GM18508 (cell line): ENCODE data around the gene PIGC.

Experiments used
- ATAC-seq: cut with Tn5 transposase; IDR thresholded peaks from one replicate; pipeline ENCODE4 v1.9.1; 2021; ENCODE audit warnings: moderate number of reproducible peaks; ENCODE audit not compliant: insufficient read depth, unreplicated experiment

PIGC gene

GRCh38 chr1:172443666-172444453 lies at the start of gene PIGC:
TSS of gene PIGC (minus strand) at chr1:172444069. CDS start at chr1:172442622, 1,447 bp downstream.
- ATAC-seq, result peak; percentile 85

GRCh38 chr1:172492421-172492820 lies 48.6 kb upstream of the PIGC start:
- no peak for ATAC-seq

- ATAC-seq, result no peak
These were observed 46.0 kb upstream of the PIGC start for GRCh38 chr1:172489847-172490246.

- no peak for ATAC-seq
These were observed 44.5 kb upstream of the PIGC start for GRCh38 chr1:172488393-172488792.

- no peak for ATAC-seq
These were observed 43.7 kb upstream of the PIGC start for GRCh38 chr1:172487550-172487949.

- ATAC-seq, result no peak
These were observed 43.1 kb upstream of the PIGC start for GRCh38 chr1:172486805-172487454.

GRCh38 chr1:172485626-172486025 lies 41.8 kb upstream of the PIGC start:
- no peak for ATAC-seq

GRCh38 chr1:172484252-172484651 lies 40.4 kb upstream of the PIGC start:
- ATAC-seq, result no peak

- no peak for ATAC-seq
These were observed 39.6 kb upstream of the PIGC start for GRCh38 chr1:172483448-172483847.

GRCh38 chr1:172482044-172482443 lies 38.2 kb upstream of the PIGC start:
- ATAC-seq, result no peak

- no peak for ATAC-seq
These were observed 36.6 kb upstream of the PIGC start for GRCh38 chr1:172480431-172480830.

- ATAC-seq, result no peak
These were observed 34.6 kb upstream of the PIGC start for GRCh38 chr1:172478485-172478884.

GRCh38 chr1:172477741-172478140 lies 33.9 kb upstream of the PIGC start:
- ATAC-seq, result no peak

- ATAC-seq, result no peak
These were observed 33.3 kb upstream of the PIGC start for GRCh38 chr1:172477216-172477615.

GRCh38 chr1:172476218-172476811 lies 32.4 kb upstream of the PIGC start:
- ATAC-seq, result no peak

- ATAC-seq, result no peak
These were observed 30.0 kb upstream of the PIGC start for GRCh38 chr1:172473842-172474241.

- ATAC-seq, result no peak
These were observed 29.4 kb upstream of the PIGC start for GRCh38 chr1:172473302-172473701.

GRCh38 chr1:172472495-172472894 lies 28.6 kb upstream of the PIGC start:
- no peak for ATAC-seq

GRCh38 chr1:172471666-172472065 lies 27.8 kb upstream of the PIGC start:
- ATAC-seq, result no peak

- ATAC-seq, result no peak
These were observed 26.3 kb upstream of the PIGC start for GRCh38 chr1:172470149-172470548.

- no peak for ATAC-seq
These were observed 25.8 kb upstream of the PIGC start for GRCh38 chr1:172469717-172470116.
